Coronary artery (tissue), 2 donors: ENCODE measurements around the gene SORL1-AS1.

ENCODE experiments used
- DNase-seq: peaks from one replicate; pipeline ENCODE4 v3.0.0-alpha.2; 2017; ENCODE audit warnings: low spot score
- H3K27ac ChIP-seq, 2 donors: fragments of 200-600 bp; sonication (generic); one replicate each; pipeline ENCODE4 v1.5.1; 2016 to 2019
- H3K4me3 ChIP-seq: fragments of 200-600 bp; sonication (generic); 2 replicates; pipeline ENCODE4 v1.5.1; 2016; ENCODE audit warnings: mild to moderate bottlenecking, moderate library complexity
- TF ChIP-seq, protein P1 (sequence below): fragments of 200-600 bp; sonication (generic); IDR thresholded peaks from one replicate; pipeline ENCODE4 v1.5.1; 2019; ENCODE audit warnings: antibody characterized with exemption

SORL1-AS1 gene

DNA sequence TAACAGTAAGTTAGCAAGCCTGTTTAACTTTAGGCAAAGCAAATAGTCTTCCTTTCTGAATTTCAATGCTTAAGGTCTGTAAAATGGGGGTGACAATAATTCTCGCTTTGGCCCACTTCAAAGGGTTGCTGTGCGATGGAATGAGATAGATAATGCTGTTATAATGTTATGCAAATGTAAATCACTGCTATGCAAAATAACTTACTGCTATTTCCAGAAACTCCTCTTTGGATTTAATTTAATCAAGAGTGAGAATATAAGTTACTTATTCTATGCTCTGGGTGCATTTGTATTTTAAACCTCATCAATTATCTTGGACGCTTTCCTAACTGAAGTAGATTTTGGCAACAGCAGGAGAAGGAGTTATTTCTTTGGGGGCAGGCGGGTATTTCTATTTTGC lies 4.8 kb downstream of the SORL1-AS1 start:
- no peak for DNase-seq
- TF ChIP-seq, protein P1, sequence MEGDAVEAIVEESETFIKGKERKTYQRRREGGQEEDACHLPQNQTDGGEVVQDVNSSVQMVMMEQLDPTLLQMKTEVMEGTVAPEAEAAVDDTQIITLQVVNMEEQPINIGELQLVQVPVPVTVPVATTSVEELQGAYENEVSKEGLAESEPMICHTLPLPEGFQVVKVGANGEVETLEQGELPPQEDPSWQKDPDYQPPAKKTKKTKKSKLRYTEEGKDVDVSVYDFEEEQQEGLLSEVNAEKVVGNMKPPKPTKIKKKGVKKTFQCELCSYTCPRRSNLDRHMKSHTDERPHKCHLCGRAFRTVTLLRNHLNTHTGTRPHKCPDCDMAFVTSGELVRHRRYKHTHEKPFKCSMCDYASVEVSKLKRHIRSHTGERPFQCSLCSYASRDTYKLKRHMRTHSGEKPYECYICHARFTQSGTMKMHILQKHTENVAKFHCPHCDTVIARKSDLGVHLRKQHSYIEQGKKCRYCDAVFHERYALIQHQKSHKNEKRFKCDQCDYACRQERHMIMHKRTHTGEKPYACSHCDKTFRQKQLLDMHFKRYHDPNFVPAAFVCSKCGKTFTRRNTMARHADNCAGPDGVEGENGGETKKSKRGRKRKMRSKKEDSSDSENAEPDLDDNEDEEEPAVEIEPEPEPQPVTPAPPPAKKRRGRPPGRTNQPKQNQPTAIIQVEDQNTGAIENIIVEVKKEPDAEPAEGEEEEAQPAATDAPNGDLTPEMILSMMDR = no peak
- Histone ChIP-seq H3K4me3 (no peak overlapping the region), H3K27ac (no peak overlapping the region)

DNA sequence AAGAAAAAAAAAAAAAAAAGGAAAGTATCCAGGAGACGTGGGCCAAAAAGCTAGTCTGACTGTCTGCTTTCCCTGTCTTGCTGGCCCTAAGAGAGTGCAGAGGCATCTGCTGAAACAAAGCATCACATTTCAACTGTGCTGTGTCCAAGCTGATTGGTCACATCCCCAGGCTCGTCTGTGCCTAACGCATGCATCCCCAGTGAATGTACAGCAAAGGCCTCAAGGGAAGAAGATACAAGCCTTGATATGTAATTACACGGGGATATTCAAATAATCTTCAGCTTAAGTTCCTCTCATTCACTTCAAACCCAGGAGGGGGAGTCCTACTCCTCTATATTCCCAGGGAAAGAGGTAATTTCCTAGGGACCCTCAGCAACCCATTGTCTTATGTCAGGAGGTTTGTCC lies 6.0 kb downstream of the SORL1-AS1 start:
- TF ChIP-seq, protein P1 = no peak
- DNase-seq = no peak
- Histone ChIP-seq H3K4me3 (no peak overlapping the region), H3K27ac (no peak overlapping the region)

DNA sequence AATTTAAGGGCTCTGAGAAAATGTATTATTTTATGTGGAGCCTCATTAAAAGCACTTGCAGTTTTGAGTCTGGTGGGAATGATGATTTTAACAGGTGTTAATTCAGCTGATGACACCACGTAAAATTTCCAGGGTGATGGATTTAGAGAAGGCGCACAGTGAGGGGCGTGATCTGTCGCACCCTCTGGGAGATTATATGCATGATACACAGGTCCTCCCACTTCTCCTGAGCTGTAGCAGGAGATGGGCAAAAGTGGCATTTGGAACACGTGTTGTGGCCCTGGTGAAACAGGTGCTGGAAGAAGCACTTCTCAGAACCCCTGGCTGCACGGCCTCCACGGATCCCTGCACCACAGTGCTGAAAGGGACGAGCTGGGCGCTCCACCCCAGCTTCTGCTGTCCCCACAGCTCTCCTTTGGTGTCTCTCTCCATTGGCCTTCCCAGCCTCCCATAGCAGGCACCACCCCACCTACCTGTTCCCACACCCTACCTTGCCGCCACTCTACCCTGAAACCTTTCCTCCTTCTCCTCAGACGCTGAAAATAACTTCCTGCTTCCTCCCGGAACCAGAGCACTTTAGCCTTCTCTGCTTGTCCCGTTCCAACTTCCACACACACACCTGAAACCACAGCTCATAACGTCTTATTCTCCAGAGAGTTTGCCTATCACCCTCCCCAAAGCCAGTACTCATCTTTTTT lies 7.5 kb downstream of the SORL1-AS1 start:
- DNase-seq = no peak
- Histone ChIP-seq H3K27ac (no peak overlapping the region), H3K4me3 (no peak overlapping the region)
- TF ChIP-seq, protein P1 = no peak

DNA sequence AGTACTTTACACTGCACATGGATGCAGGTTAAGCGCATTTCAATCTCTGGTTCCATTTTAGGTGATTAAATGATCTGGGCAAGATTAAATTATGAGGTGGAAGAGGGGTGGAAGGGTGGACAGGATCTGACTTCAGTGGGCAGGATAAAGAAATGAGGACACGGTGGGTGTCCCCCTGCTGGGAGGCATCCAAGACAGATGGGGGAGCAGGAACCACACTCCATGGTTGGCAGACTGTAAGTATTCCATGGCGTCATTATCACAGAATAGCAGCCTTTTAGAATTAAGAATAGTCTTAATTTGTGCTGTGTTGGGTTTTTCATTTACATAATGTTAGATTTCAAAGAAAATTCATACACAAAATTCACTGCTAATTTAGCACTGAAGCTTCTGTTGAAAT lies 8.2 kb downstream of the SORL1-AS1 start:
- TF ChIP-seq, protein P1 = no peak
- no peak for DNase-seq
- H3K27ac ChIP-seq = no peak overlapping the region
- no peak overlapping the region for H3K4me3 ChIP-seq

DNA sequence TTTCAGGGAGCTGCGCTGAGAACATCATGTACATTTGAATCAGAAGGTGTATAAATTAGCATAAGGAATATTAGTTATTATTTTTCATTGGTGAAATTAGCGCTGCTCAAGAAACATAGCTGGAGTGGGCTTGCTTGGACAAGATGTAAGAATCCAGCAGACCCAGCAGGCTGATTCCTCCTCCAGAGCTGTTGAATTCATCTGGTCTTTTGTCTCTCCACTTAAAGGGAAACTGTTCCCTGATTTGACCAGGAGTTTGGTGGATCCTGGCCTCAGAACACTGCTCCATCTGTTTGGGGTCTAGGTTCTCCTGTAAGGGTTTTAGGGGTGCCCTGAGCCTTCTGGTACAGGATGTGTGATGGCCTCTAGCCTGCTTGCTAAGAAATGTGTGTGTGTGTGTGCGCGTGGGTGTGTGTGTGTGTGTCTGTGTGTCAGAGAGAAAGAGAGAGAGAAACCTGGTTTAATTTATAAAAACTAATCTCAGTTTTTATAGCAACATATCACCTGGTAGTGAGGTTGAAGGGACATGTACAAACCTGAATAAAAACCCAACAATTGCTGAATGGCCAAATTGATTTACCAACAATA lies 9.0 kb downstream of the SORL1-AS1 start:
- Histone ChIP-seq H3K4me3 (no peak overlapping the region), H3K27ac (no peak overlapping the region)
- DNase-seq = no peak
- TF ChIP-seq, protein P1 = no peak

DNA sequence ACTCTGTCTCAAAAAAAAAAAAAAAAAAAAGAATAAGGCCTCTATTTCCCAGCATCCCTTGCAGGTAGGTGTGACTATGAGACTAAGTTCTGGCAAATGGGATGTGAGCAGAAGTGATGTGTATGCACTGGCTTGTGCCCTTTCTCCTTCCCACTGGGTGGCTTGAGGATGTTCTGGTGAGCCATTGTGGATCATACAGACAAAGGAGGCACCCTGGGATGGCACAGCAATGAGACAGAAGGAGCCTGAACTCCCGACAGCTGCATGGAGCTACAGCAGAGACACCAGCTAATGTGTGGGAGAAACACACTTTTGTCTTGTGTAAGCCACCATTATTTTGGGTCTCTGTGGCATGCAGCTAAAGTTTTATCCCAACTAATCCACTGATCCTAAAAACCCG lies 11.2 kb downstream of the SORL1-AS1 start:
- Histone ChIP-seq H3K4me3 (no peak overlapping the region), H3K27ac (no peak overlapping the region)
- TF ChIP-seq, protein P1 = no peak
- no peak for DNase-seq

DNA sequence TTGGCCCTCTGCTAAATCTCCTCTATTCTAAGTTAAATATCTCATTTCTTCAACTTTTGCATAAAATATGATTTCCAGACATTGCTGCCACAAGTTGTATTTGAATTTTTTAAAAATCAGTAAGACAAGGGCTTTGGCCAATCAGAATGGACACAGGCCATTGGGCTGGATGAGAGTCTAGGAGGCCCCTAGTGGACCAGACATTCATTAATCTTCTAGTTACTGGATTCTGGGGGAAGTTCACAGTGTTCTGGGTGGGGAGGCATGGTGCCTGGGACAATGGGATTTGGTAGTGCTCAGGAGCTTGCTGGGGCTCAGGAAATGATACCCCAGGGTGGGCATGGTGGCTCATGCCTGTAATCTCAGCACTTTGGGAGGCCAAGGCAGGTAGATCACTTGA lies 13.0 kb downstream of the SORL1-AS1 start:
- H3K27ac ChIP-seq = no peak overlapping the region
- no peak overlapping the region for H3K4me3 ChIP-seq
- DNase-seq = no peak
- TF ChIP-seq, protein P1 = no peak
